Measurements from ENCODE around the gene UNC13D. TPM values are rescaled to one million over a fixed set of nuclear protein-coding genes. Genes with fewer than 3 reads are reported as not detected.

The UNC13D gene
- total and polyA plus RNA-seq, 9 of the 15 experiments (the other 6 are each of a cell fraction or from before 2014, with no cell fraction given) = 0.86 to 244 (median 69.2) TPM

DNA sequence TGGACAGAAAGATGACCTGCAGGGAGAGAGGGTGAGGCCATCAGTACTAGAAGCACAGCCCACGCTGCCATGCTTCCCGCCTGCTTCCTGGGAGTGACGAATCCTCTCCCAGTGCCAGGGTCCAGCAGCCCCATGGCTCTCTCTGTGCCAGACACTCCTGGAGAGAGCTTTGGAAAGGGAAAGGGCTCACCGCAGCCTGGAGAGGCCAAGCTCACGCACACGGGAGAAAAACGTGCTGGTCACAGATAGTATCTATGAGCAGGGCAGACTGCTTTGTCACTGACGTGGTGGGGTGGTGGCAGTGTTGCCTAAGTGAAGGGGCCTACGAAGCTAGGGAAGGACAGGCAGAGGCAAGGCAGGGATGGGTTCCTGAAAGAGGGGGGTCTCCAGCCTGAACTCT lies 5.5 kb upstream of the UNC13D start:
- Histone ChIP-seq H3K9me1 (ENCODE audit: control insufficient read depth, insufficient read depth, low read length) (no peaks in the 10 kb centered on the region), H4K20me1 (replicated peaks; ENCODE audit: control insufficient read depth, insufficient read depth, low read length) (no peaks in the 10 kb centered on the region), H3K27ac (ENCODE audit: extremely low read depth, low read depth, low read length) (peak overlapping the region; percentile 46), H3K9ac (ENCODE audit: insufficient read depth in 1 of 2, low read depth in 2 of 2, low read length in 2 of 2) (peak overlapping the region; percentile 29 to 87), H3K27me3 (ENCODE audit: control insufficient read depth in 2 of 2, insufficient read depth in 2 of 2, low read length in 2 of 2) (no peaks in the 10 kb centered on the region), H3K4me2 (ENCODE audit: insufficient read depth, low read length) (peak overlapping the region; percentile 60), H3K4me1 (replicated peaks in 1 of 2; ENCODE audit: control insufficient read depth in 2 of 2, insufficient read depth in 2 of 2, low read length in 2 of 2) (peaks cover 39 to 63% of the 10 kb centered on the region in 2 experiments), H3K79me2 (ENCODE audit: control insufficient read depth, insufficient read depth, low read length) (peaks cover 34% of the 10 kb centered on the region), H3K36me3 (ENCODE audit: control insufficient read depth, insufficient read depth, low read length) (peaks cover 57% of the 10 kb centered on the region), H3K4me3 (no peak overlapping the region), H3K9me3 (replicated peaks; ENCODE audit: control insufficient read depth, insufficient read depth, low read depth, low read length) (no peaks in the 10 kb centered on the region), H2AFZ (ENCODE audit: low read depth, low read length) (no peak overlapping the region; the same call in 1 of the 2 replicates)
- peak; percentile 22 for ATAC-seq
- BruUV-seq (replicated peaks) = no TSS peak
- peak; percentile 49 to 72 (median 56) for DNase-seq (ENCODE audit: extremely low read depth in 1 of 4, low spot score in 3 of 4)
- ChIA-PET POLR2A (interaction anchor here (0.6 to 8.5 kb wide), 5 partner anchors 9 to 150 kb away, joined by 3 to 145 read pairs (median 5); a partner anchor contains a TSS), CTCF (ENCODE audit: low intra/inter-chr PET ratio) (no interaction called here)
- WGBS (ENCODE audit: insufficient coverage, low coverage, missing lambda C conversion rate) = 27% methylated on average over 9 of the region's 9 CpGs
- intact Hi-C loops (cut with micrococcal nuclease) = loop anchor here (5.0 kb wide), 2 partner anchors 72 to 87 kb away; a partner anchor contains a TSS
- FAIRE-seq = peak; percentile 59
- in situ Hi-C loops (cut with MboI) = no loop called here
- no peak for TF ChIP-seq SMC3 (conservative IDR thresholded peaks at IDR 0.05; ENCODE audit: insufficient read depth, low read depth, low read length)
- TF ChIP-seq HDAC2 (IDR thresholded peaks at IDR 0.05) = peak; percentile 56; the same call in 1 of the 2 replicates
- TF ChIP-seq TAL1 (IDR thresholded peaks at IDR 0.05) = no peak
- TF ChIP-seq GATA2 (CRISPR knock-in tag; IDR thresholded peaks at IDR 0.05) = no peak
- TF ChIP-seq STAG1 (CRISPR knock-in tag; IDR thresholded peaks at IDR 0.05; ENCODE audit: borderline replicate concordance) = no peak
- no peak for TF ChIP-seq ZNF668 (CRISPR knock-in tag; IDR thresholded peaks at IDR 0.05)
- no peak for TF ChIP-seq TAF7 (tag; IDR thresholded peaks at IDR 0.05)
- TF ChIP-seq PCBP1 (IDR thresholded peaks at IDR 0.05; ENCODE audit: low read depth, low read length, poor library complexity, severe bottlenecking) = no peak
- TF ChIP-seq RBFOX2 (IDR thresholded peaks at IDR 0.05; ENCODE audit: low read depth, low read length) = peak; percentile 34; the same call in 1 of the 2 replicates
- TF ChIP-seq, protein P1, sequence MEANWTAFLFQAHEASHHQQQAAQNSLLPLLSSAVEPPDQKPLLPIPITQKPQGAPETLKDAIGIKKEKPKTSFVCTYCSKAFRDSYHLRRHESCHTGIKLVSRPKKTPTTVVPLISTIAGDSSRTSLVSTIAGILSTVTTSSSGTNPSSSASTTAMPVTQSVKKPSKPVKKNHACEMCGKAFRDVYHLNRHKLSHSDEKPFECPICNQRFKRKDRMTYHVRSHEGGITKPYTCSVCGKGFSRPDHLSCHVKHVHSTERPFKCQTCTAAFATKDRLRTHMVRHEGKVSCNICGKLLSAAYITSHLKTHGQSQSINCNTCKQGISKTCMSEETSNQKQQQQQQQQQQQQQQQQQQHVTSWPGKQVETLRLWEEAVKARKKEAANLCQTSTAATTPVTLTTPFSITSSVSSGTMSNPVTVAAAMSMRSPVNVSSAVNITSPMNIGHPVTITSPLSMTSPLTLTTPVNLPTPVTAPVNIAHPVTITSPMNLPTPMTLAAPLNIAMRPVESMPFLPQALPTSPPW (CRISPR knock-in tag; IDR thresholded peaks at IDR 0.05) = no peak
- TF ChIP-seq NBN (IDR thresholded peaks at IDR 0.05; ENCODE audit: low read depth) = peak; percentile 35; the same call in 1 of the 2 replicates
- peak; percentile 60 for TF ChIP-seq HNRNPLL (IDR thresholded peaks at IDR 0.05; ENCODE audit: low read depth, low read length, poor library complexity, severe bottlenecking)
- TF ChIP-seq ETV5 (CRISPR knock-in tag; IDR thresholded peaks at IDR 0.05; ENCODE audit: low read depth) = no peak
- TF ChIP-seq, protein P2, sequence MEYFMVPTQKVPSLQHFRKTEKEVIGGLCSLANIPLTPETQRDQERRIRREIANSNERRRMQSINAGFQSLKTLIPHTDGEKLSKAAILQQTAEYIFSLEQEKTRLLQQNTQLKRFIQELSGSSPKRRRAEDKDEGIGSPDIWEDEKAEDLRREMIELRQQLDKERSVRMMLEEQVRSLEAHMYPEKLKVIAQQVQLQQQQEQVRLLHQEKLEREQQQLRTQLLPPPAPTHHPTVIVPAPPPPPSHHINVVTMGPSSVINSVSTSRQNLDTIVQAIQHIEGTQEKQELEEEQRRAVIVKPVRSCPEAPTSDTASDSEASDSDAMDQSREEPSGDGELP (CRISPR knock-in tag; IDR thresholded peaks at IDR 0.05; ENCODE audit: borderline replicate concordance) = peak; percentile 14; the same call in 1 of the 2 replicates
- TF ChIP-seq ZNF589 (CRISPR knock-in tag; IDR thresholded peaks at IDR 0.05; ENCODE audit: low read depth) = no peak
- no peak for TF ChIP-seq JUND (IDR thresholded peaks at IDR 0.05; ENCODE audit: borderline replicate concordance, low read depth, low read length)
- peak; percentile 29; the same call in 1 of the 3 replicates for TF ChIP-seq JUND (tag; IDR thresholded peaks at IDR 0.05; ENCODE audit: borderline replicate concordance, low read depth, low read length)
- no peak for TF ChIP-seq BMI1 (IDR thresholded peaks at IDR 0.05; ENCODE audit: low read length)
- TF ChIP-seq, protein P3, sequence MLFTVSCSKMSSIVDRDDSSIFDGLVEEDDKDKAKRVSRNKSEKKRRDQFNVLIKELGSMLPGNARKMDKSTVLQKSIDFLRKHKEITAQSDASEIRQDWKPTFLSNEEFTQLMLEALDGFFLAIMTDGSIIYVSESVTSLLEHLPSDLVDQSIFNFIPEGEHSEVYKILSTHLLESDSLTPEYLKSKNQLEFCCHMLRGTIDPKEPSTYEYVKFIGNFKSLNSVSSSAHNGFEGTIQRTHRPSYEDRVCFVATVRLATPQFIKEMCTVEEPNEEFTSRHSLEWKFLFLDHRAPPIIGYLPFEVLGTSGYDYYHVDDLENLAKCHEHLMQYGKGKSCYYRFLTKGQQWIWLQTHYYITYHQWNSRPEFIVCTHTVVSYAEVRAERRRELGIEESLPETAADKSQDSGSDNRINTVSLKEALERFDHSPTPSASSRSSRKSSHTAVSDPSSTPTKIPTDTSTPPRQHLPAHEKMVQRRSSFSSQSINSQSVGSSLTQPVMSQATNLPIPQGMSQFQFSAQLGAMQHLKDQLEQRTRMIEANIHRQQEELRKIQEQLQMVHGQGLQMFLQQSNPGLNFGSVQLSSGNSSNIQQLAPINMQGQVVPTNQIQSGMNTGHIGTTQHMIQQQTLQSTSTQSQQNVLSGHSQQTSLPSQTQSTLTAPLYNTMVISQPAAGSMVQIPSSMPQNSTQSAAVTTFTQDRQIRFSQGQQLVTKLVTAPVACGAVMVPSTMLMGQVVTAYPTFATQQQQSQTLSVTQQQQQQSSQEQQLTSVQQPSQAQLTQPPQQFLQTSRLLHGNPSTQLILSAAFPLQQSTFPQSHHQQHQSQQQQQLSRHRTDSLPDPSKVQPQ (CRISPR knock-in tag; IDR thresholded peaks at IDR 0.05; ENCODE audit: borderline replicate concordance) = no peak
